Endothelial cell (in vitro differentiated cells): ENCODE data around the gene PRR7. TPM values are rescaled to one million over a fixed set of nuclear protein-coding genes. Genes with fewer than 3 reads are reported as not detected.

Experiments
- DNase-seq: peaks from one replicate; pipeline ENCODE4 v3.0.0; 2021; ENCODE audit warnings: low spot score
- H3K27ac Mint-ChIP-seq: one replicate; pipeline ENCODE4 v1.8.0; 2021; ENCODE audit warnings: mixed read lengths, inconsistent platforms; ENCODE audit not compliant: unreplicated experiment
- H3K27me3 Mint-ChIP-seq: one replicate; pipeline ENCODE4 v1.8.0; 2021; ENCODE audit warnings: mild to moderate bottlenecking, moderate library complexity, mixed read lengths, inconsistent platforms; ENCODE audit not compliant: unreplicated experiment
- H3K36me3 Mint-ChIP-seq: one replicate; pipeline ENCODE4 v1.8.0; 2021; ENCODE audit warnings: mild to moderate bottlenecking, low read depth, mixed read lengths, inconsistent platforms; ENCODE audit not compliant: unreplicated experiment
- H3K4me1 Mint-ChIP-seq: one replicate; pipeline ENCODE4 v1.8.0; 2021; ENCODE audit warnings: mild to moderate bottlenecking, mixed read lengths, inconsistent platforms; ENCODE audit not compliant: unreplicated experiment
- H3K4me3 Mint-ChIP-seq: one replicate; pipeline ENCODE4 v1.8.0; 2021; ENCODE audit warnings: mild to moderate bottlenecking, mixed read lengths, inconsistent platforms; ENCODE audit not compliant: unreplicated experiment
- H3K9me3 Mint-ChIP-seq: one replicate; pipeline ENCODE4 v1.8.0; 2021; ENCODE audit warnings: mixed read lengths, inconsistent platforms; ENCODE audit not compliant: unreplicated experiment
- total RNA-seq: library from RNA; stranded (reverse); fragmentation: NEBNext Ultra II Directional; extraction: Animal tissue kit (Norgen Biotek cat#: 25700); gene quantifications from one replicate; pipeline ENCODE4 v1.2.1, GENCODE V29; 2021; ENCODE audit not compliant: unreplicated experiment
- TF ChIP-seq, protein P1 (sequence below): fragments of 200-600 bp; sonication (generic); IDR thresholded peaks from one replicate; pipeline ENCODE4 v1.5.0; 2021; ENCODE audit warnings: antibody characterized with exemption; ENCODE audit not compliant: unreplicated experiment

The PRR7 gene
- total RNA-seq, 1 donor from 2014 or later = 0.97 TPM

DNA sequence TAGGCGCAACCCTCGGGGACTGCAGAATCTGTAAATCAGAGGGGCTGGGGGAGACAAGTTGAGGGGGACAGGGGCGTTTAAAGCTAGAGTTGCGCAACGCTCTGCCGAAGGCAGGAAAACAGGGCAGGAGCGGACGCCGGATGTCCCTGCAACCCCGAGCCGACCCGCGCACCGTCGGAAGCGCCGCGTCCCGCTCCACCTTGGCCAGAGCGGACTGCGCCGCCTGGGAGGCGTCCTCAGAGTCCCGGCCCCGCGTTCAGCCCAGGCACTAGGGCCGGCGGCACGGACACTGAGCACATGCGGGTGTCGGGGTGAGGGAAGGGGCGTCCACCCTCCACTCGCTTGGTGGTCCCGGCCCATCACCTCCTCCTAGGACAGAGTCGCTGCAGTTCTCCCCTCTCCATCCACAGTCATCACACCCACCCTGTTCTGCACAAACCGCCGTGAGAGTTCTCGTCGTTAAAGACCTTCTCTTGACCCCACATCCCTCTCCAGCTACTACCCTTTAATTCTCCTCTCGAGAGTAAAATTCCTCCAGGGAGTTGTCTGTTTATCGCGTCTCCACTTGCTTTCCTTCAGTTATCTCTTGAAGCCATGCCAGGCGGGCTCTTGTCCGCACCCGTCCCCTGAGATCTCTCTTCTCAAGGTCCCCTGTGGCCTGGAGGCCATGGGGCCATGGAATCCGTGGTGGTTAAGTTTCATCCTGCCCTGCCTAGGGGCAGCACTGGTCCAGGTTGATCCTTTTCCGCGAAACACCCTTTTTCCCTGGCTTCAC, 51.6 kb downstream of the PRR7 start:
- peaks cover 14% of the 10 kb centered on the region for H3K36me3 Mint-ChIP-seq
- peak overlapping the region; percentile 87 for H3K27ac Mint-ChIP-seq
- peaks cover 36% of the 10 kb centered on the region for H3K4me1 Mint-ChIP-seq
- H3K27me3 Mint-ChIP-seq = peaks cover 10% of the 10 kb centered on the region
- DNase-seq = peak; percentile 68
- TF ChIP-seq, protein P1, sequence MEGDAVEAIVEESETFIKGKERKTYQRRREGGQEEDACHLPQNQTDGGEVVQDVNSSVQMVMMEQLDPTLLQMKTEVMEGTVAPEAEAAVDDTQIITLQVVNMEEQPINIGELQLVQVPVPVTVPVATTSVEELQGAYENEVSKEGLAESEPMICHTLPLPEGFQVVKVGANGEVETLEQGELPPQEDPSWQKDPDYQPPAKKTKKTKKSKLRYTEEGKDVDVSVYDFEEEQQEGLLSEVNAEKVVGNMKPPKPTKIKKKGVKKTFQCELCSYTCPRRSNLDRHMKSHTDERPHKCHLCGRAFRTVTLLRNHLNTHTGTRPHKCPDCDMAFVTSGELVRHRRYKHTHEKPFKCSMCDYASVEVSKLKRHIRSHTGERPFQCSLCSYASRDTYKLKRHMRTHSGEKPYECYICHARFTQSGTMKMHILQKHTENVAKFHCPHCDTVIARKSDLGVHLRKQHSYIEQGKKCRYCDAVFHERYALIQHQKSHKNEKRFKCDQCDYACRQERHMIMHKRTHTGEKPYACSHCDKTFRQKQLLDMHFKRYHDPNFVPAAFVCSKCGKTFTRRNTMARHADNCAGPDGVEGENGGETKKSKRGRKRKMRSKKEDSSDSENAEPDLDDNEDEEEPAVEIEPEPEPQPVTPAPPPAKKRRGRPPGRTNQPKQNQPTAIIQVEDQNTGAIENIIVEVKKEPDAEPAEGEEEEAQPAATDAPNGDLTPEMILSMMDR = no peak
- peak overlapping the region; percentile 89 for H3K4me3 Mint-ChIP-seq
- H3K9me3 Mint-ChIP-seq = no peaks in the 10 kb centered on the region

DNA sequence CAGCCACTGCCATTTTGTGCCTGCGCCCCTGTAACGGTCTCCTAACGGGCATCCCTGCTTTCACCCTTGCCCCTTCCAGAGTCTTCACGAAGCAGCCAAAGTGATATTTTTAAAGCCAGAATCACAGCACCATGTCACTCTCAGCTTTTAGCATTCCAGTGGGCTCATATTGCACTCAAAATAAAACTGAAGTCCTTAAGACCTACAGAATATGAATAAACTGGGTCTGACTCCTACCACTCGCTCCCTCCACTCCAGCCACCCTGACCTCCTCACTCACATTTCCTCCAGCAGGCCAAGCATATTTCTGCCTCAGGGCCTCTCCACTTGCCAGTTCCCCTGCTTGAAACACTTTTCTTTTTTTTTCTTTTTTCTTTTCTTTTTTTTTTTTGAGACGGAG, 53.2 kb downstream of the PRR7 start:
- Mint-ChIP-seq H3K27ac (no peak overlapping the region), H3K27me3 (peaks cover 10% of the 10 kb centered on the region), H3K4me3 (peak overlapping the region; percentile 27), H3K36me3 (peaks cover 14% of the 10 kb centered on the region), H3K4me1 (peaks cover 29% of the 10 kb centered on the region), H3K9me3 (no peaks in the 10 kb centered on the region)
- TF ChIP-seq, protein P1 = no peak
- DNase-seq = no peak

DNA sequence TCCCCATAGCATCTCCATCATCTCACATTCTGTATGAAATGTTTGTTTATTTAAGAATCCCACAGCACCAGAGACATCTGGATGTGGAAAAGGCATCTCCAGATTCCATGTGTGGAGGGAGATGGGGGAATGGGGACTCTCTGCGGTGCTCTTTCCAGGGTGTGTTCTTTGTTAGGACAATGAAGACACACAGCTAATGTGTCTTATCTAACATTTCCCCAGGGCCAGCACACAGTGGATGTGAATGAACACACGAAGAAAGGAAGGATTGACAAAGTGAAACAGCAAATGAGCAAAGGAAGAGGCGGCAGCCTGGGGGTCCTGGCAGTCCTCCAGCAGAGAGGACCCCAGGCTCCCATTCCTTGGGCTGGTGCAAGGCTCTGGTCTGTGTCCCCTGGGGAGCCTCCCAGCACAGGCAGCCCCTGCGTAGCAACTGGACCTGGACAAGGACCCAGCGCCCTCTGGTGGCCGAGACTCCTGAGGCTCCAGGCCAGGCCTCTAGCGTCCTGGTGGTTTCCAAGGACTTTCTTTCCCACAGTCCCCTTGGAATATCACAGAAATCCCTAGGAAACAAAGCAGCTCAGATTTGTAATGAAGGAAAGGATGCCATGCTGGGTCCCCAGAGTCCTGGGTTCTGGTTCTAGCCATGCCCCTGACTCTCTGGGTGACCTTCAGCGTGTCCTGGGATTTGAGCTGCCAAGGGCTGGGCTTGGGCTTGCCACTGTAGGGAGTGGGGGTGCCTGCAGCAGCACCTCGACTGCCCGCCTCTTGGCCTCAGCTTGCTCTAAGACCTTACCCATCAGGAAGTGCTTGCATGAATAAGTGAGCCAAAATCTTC, 54.3 kb downstream of the PRR7 start:
- Mint-ChIP-seq H3K4me1 (peaks cover 26% of the 10 kb centered on the region), H3K36me3 (peaks cover 17% of the 10 kb centered on the region), H3K9me3 (no peaks in the 10 kb centered on the region), H3K27me3 (peaks cover 10% of the 10 kb centered on the region), H3K4me3 (no peak overlapping the region), H3K27ac (no peak overlapping the region)
- TF ChIP-seq, protein P1 = peak; percentile 78
- DNase-seq = peak; percentile 96

DNA sequence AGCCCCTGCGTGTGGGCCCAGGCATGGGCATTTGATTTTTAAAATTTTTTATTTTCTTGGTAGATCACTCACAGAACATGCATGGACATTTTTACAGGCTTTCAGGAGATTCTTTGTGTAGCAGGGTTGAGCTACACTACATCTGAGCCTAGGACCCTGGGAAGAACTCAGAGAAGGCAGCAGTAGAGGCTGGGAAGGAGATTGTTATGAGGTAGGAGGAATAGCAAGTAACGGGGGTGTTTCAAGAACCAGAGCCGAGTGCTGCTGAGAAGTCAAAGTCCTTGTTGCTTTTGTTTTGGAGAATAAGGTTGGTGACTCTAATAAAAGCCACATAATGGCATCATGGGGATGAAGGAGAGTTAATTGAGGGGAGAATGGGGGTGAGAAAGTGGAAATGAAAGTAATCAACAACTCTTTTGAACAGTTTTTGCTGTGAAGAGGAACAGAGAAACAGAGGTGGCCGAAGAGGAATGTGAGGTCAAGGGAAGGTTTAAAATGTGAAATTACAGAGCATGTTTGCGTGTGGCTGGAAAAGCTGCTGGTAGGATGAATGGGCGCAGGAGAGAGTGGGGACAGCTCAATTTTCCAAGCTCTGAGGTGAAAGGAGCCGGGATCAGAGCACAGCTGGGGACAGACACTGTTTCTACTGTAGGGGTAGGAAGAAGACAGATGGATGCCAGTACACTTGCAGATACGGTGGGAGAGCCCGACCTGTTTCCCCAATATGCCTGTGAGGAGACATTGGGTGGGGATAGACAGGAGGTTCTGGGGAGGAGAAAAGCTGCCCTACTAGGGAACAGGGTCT, 55.5 kb downstream of the PRR7 start:
- Mint-ChIP-seq H3K27ac (peak overlapping the region; percentile 43), H3K36me3 (peaks cover 20% of the 10 kb centered on the region), H3K9me3 (no peaks in the 10 kb centered on the region), H3K4me3 (peak overlapping the region; percentile 63), H3K27me3 (peaks cover 13% of the 10 kb centered on the region), H3K4me1 (peaks cover 25% of the 10 kb centered on the region)
- TF ChIP-seq, protein P1 = no peak
- no peak for DNase-seq
